Measurements from ENCODE around the gene UBE2D3. TPM values are rescaled to one million over a fixed set of nuclear protein-coding genes. Genes with fewer than 3 reads are reported as not detected.

UBE2D3 gene
- total RNA-seq, 1 donor from 2014 or later, result 289 TPM

- H3K9me3 ChIP-seq, result no peaks in the 10 kb centered on the region
- peaks cover 25% of the 10 kb centered on the region for H3K36me3 ChIP-seq
- TF ChIP-seq, protein P1, sequence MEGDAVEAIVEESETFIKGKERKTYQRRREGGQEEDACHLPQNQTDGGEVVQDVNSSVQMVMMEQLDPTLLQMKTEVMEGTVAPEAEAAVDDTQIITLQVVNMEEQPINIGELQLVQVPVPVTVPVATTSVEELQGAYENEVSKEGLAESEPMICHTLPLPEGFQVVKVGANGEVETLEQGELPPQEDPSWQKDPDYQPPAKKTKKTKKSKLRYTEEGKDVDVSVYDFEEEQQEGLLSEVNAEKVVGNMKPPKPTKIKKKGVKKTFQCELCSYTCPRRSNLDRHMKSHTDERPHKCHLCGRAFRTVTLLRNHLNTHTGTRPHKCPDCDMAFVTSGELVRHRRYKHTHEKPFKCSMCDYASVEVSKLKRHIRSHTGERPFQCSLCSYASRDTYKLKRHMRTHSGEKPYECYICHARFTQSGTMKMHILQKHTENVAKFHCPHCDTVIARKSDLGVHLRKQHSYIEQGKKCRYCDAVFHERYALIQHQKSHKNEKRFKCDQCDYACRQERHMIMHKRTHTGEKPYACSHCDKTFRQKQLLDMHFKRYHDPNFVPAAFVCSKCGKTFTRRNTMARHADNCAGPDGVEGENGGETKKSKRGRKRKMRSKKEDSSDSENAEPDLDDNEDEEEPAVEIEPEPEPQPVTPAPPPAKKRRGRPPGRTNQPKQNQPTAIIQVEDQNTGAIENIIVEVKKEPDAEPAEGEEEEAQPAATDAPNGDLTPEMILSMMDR (IDR thresholded peaks at IDR 0.05), result no peak
- no peak overlapping the region for H3K4me3 ChIP-seq
- no peak overlapping the region for H3K27ac ChIP-seq
- H3K27me3 ChIP-seq (ENCODE audit: low read depth), result no peaks in the 10 kb centered on the region
- no peaks in the 10 kb centered on the region for H3K4me1 ChIP-seq
- intact Hi-C loops (cut with DNase I), result no loop called here
- no peak for DNase-seq
- ATAC-seq, result no peak
These were observed 38.0 kb downstream of the UBE2D3 start for GRCh38 chr4:102789317-102789717.

GRCh38 chr4:102787944-102788343 lies 39.4 kb downstream of the UBE2D3 start:
- TF ChIP-seq, protein P1 (IDR thresholded peaks at IDR 0.05), result no peak
- no peak for DNase-seq
- Histone ChIP-seq H3K9me3 (no peaks in the 10 kb centered on the region), H3K4me3 (no peak overlapping the region), H3K27me3 (ENCODE audit: low read depth) (no peaks in the 10 kb centered on the region), H3K36me3 (peaks cover 17% of the 10 kb centered on the region), H3K4me1 (no peaks in the 10 kb centered on the region), H3K27ac (no peak overlapping the region)
- ATAC-seq, result no peak
- intact Hi-C loops (cut with DNase I), result no loop called here

DNA sequence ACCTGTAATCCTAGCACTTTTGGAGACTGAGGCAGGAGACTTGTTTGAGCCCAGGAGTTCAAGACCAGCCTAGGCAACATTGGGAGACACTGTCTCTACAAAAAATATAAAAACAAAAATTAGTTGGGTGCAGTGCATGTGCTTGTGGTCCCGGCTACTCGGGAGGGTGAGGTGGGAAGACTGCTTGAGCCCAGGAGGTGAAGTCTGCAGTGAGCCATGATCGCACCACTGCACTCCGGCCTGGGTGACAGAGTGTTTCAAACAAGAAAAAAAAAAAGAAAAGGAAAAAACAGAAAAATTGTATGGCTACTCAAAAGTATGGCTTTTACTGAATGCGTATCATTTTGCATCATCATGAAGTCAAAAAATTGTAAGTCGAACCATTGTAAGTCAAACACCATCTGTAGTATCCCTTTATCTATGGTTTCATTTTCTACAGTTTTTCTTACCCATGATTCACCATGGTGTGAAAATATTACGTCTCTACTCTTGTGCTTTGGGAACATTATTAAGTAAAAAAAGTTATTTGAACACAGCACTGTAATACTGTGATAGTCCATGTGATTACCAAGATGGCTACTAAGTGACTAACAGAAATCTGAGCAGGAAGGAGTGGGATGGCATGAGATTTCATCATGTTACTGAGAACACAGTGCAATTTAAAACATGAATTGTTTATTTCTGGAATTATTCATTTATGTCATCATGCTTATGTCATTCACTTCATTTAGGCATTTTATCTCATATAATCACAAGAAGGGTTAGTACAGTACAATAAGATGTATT lies 40.1 kb downstream of the UBE2D3 start:
- H3K36me3 ChIP-seq, result peaks cover 12% of the 10 kb centered on the region
- peak; percentile 29 to 47 for ATAC-seq
- no peak overlapping the region for H3K4me3 ChIP-seq
- DNase-seq, result no peak
- no peaks in the 10 kb centered on the region for H3K9me3 ChIP-seq
- intact Hi-C loops (cut with DNase I), result no loop called here
- no peaks in the 10 kb centered on the region for H3K27me3 ChIP-seq (ENCODE audit: low read depth)
- no peaks in the 10 kb centered on the region for H3K4me1 ChIP-seq
- H3K27ac ChIP-seq, result no peak overlapping the region
- TF ChIP-seq, protein P1 (IDR thresholded peaks at IDR 0.05), result no peak

DNA sequence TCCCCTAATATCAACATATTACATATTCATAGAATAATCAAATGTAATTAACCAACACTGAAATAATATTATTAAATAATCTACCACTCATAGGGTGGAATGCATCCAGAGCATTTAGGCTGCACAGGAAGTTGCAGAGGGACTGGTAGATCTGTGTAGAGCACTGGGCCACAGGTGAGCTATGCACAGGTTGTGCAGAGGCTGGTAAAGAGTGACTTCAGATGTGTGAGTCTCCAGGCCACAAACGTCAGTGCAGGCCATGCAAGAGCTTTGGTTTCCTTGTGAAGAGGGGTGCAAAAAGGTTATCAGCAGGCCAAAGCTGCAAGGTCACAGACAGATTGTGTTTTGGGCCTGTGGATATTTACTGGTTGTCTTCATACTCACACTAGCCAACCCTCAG lies 41.1 kb downstream of the UBE2D3 start:
- peaks cover 3% of the 10 kb centered on the region for H3K36me3 ChIP-seq
- ATAC-seq (no peak), DNase-seq (no peak)
- intact Hi-C loops (cut with DNase I), result no loop called here
- H3K27ac ChIP-seq, result no peak overlapping the region
- TF ChIP-seq, protein P1 (IDR thresholded peaks at IDR 0.05), result no peak
- H3K4me3 ChIP-seq, result no peak overlapping the region
- H3K9me3 ChIP-seq, result no peaks in the 10 kb centered on the region
- no peaks in the 10 kb centered on the region for H3K27me3 ChIP-seq (ENCODE audit: low read depth)
- H3K4me1 ChIP-seq, result no peaks in the 10 kb centered on the region

DNA sequence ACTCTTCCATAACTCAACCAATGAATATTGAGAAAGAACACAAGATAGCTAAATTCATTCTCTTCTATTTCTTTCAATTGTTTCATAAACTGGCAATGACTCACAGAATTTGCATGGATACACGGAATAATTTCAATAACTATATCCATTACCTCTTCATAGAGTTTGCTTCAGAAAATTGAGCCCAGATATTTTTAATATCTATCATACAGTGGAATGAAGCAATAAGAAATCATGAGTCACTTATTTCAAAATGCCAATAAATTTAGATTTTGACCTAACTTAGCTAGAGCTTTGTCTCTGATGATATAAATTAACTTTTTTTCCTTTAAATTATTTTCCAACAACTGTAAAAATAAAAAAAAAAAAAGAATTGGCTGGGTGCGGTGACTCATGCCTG lies 44.3 kb downstream of the UBE2D3 start:
- H3K27ac ChIP-seq, result no peak overlapping the region
- TF ChIP-seq, protein P1 (IDR thresholded peaks at IDR 0.05), result no peak
- no peaks in the 10 kb centered on the region for H3K27me3 ChIP-seq (ENCODE audit: low read depth)
- H3K4me3 ChIP-seq, result no peak overlapping the region
- DNase-seq (no peak), ATAC-seq (no peak)
- intact Hi-C loops (cut with DNase I), result no loop called here
- H3K36me3 ChIP-seq, result no peaks in the 10 kb centered on the region
- no peaks in the 10 kb centered on the region for H3K9me3 ChIP-seq
- H3K4me1 ChIP-seq, result no peaks in the 10 kb centered on the region
